H1 (cell line): Measurements from ENCODE around the gene PRRT1B. TPM values are rescaled to one million over a fixed set of nuclear protein-coding genes. Genes with fewer than 3 reads are reported as not detected.

Experiments used
- CTCF ChIA-PET: fragments of 300-600 bp; sonication (Branson Sonifier 250); formaldehyde crosslinking; loops from one replicate; lab custom pipeline; 2021; ENCODE audit not compliant: partially characterized antibody; lab: Charles Lee
- POLR2A ChIA-PET: fragments of 300-600 bp; sonication (Branson Sonifier 250); formaldehyde crosslinking; loops from one replicate; lab custom pipeline; 2021; ENCODE audit warnings: inconsistent platforms; ENCODE audit not compliant: partially characterized antibody; lab: Charles Lee
- DNase-seq, 2 experiments: peaks; one replicate each; pipeline versions ENCODE4 v3.0.0 to v3.0.0-alpha.2; 2010 to 2022; ENCODE audit warnings: low spot score in 2 of 2, low read depth in 1 of 2, mixed read lengths in 1 of 2
- FAIRE-seq: peaks from 2 replicates; lab custom pipeline; 2011; peaks lifted over from hg19 to GRCh38; lab: Jason Lieb, UNC
- H2AFZ ChIP-seq: 2 replicates; pipeline ENCODE4 v1.8.1; 2012; ENCODE audit warnings: low read length, inconsistent platforms
- H2AK5ac ChIP-seq: 2 replicates; pipeline ENCODE4 v1.6.1; 2013; ENCODE audit warnings: low read depth, low read length
- H2BK120ac ChIP-seq: replicated peaks from 2 replicates; pipeline ENCODE3; 2013; ENCODE audit warnings: low read depth, low read length, inconsistent platforms
- H2BK12ac ChIP-seq: 2 replicates; pipeline ENCODE4 v1.6.1; 2013; ENCODE audit warnings: low read depth, low read length
- H2BK15ac ChIP-seq: 2 replicates; pipeline ENCODE4 v1.6.1; 2013; ENCODE audit warnings: low read length
- H2BK20ac ChIP-seq: 2 replicates; pipeline ENCODE4 v1.6.1; 2013; ENCODE audit warnings: low read length
- H2BK5ac ChIP-seq: 2 replicates; pipeline ENCODE4 v1.6.1; 2013; ENCODE audit warnings: low read depth, low read length
- H3K14ac ChIP-seq: 2 replicates; pipeline ENCODE4 v1.6.1; 2013; ENCODE audit warnings: inconsistent platforms; ENCODE audit not compliant: insufficient read length
- H3K18ac ChIP-seq: 2 replicates; pipeline ENCODE4 v1.6.1; 2013; ENCODE audit warnings: low read length; ENCODE audit errors: extremely low read depth
- H3K23ac ChIP-seq: 2 replicates; pipeline ENCODE4 v1.6.1; 2013; ENCODE audit warnings: inconsistent platforms; ENCODE audit not compliant: insufficient read length
- H3K23me2 ChIP-seq: 2 replicates; pipeline ENCODE4 v1.6.1; 2013; ENCODE audit warnings: low read depth, low read length
- H3K27ac ChIP-seq: 2 replicates; pipeline ENCODE4 v1.6.1; 2011; ENCODE audit warnings: low read depth, low read length, inconsistent platforms
- H3K27me3 ChIP-seq, 4 experiments: replicated peaks in 1 of 4; 1 replicate in 1 of 4; 2 replicates in 3 of 4; pipeline versions ENCODE4 v1.6.1 to v1.8.1; 2011 to 2013; ENCODE audit warnings: low read length in 3 of 4, mild to moderate bottlenecking in 3 of 4, inconsistent platforms in 2 of 4, mixed read lengths in 2 of 4, moderate library complexity in 1 of 4; ENCODE audit not compliant: control insufficient read depth in 3 of 4, insufficient read depth in 3 of 4; ENCODE audit errors: extremely low read depth in 1 of 4
- H3K36me3 ChIP-seq, 4 experiments: 2 replicates each; pipeline versions ENCODE4 v1.6.1 to v1.8.1; 2011 to 2013; ENCODE audit warnings: mild to moderate bottlenecking in 4 of 4, low read length in 3 of 4, moderate library complexity in 2 of 4, control low read depth in 1 of 4, inconsistent platforms in 1 of 4; ENCODE audit not compliant: insufficient read depth in 4 of 4, control insufficient read depth in 2 of 4
- H3K4ac ChIP-seq: replicated peaks from 2 replicates; pipeline ENCODE3; 2013; ENCODE audit warnings: low read length, low read depth, mixed read lengths, inconsistent platforms; ENCODE audit not compliant: insufficient read length
- H3K4me1 ChIP-seq, 4 experiments: replicated peaks in 1 of 4; 1 replicate in 1 of 4; 2 replicates in 3 of 4; pipeline versions ENCODE4 v1.6.1 to v1.8.1; 2011 to 2013; ENCODE audit warnings: low read length in 3 of 4, inconsistent platforms in 2 of 4, mixed read lengths in 1 of 4; ENCODE audit not compliant: insufficient read depth in 4 of 4, control insufficient read depth in 3 of 4
- H3K4me2 ChIP-seq, 2 experiments: 2 replicates each; pipeline versions ENCODE4 v1.6.1 to v1.8.1; 2011 to 2013; ENCODE audit warnings: low read depth in 2 of 2, low read length in 2 of 2, control low read depth in 1 of 2, inconsistent platforms in 1 of 2, mild to moderate bottlenecking in 1 of 2; ENCODE audit not compliant: insufficient read depth in 1 of 2
- H3K4me3 ChIP-seq, 4 experiments: fragments of 200-600, 300-600 bp in 1 of 4; sonication (generic), shearing (Covaris generic), sonication (Bioruptor Twin) in 1 of 4; 2 replicates each; pipeline versions ENCODE4 v1.5.1 to v1.8.1; 2011 to 2016; ENCODE audit warnings: low read length in 4 of 4, low read depth in 3 of 4, control low read depth in 2 of 4, inconsistent platforms in 2 of 4, mild to moderate bottlenecking in 2 of 4, mixed read lengths in 1 of 4, moderate library complexity in 1 of 4; ENCODE audit not compliant: insufficient read depth in 2 of 4; ENCODE audit errors: extremely low read depth in 1 of 4
- H3K56ac ChIP-seq: replicated peaks from 2 replicates; pipeline ENCODE3; 2013; ENCODE audit warnings: low read depth, mild to moderate bottlenecking, mixed read lengths, low read length, inconsistent platforms; ENCODE audit not compliant: insufficient read length
- H3K79me1 ChIP-seq: 2 replicates; pipeline ENCODE4 v1.6.1; 2013; ENCODE audit warnings: low read depth, low read length, control low read depth
- H3K79me2 ChIP-seq, 2 experiments: 2 replicates each; pipeline versions ENCODE4 v1.6.1 to v1.8.1; 2012 to 2013; ENCODE audit warnings: low read length in 2 of 2, mild to moderate bottlenecking in 2 of 2, inconsistent platforms in 1 of 2; ENCODE audit not compliant: insufficient read depth in 2 of 2, control insufficient read depth in 1 of 2
- H3K9ac ChIP-seq, 4 experiments: replicated peaks in 1 of 4; 1 replicate in 1 of 4; 2 replicates in 3 of 4; pipeline versions ENCODE4 v1.6.1 to v1.8.1; 2011 to 2013; ENCODE audit warnings: low read depth in 3 of 4, low read length in 3 of 4, control low read depth in 2 of 4, mild to moderate bottlenecking in 2 of 4, moderate library complexity in 2 of 4, inconsistent platforms in 1 of 4; ENCODE audit errors: extremely low read depth in 1 of 4
- H3K9me3 ChIP-seq, 2 experiments: 2 replicates each; pipeline versions ENCODE4 v1.6.1 to v1.8.1; 2012 to 2013; ENCODE audit warnings: mild to moderate bottlenecking in 2 of 2, moderate library complexity in 2 of 2, control low read depth in 1 of 2, inconsistent platforms in 1 of 2, low read depth in 1 of 2, low read length in 1 of 2, mixed read lengths in 1 of 2; ENCODE audit not compliant: insufficient read depth in 2 of 2
- H4K20me1 ChIP-seq, 2 experiments: replicated peaks in 1 of 2; 2 replicates each; pipeline versions ENCODE3 to v1.8.1; 2011 to 2013; ENCODE audit warnings: inconsistent platforms in 2 of 2, low read length in 2 of 2, mild to moderate bottlenecking in 1 of 2; ENCODE audit not compliant: insufficient read depth in 2 of 2, control insufficient read depth in 1 of 2
- H4K5ac ChIP-seq: 2 replicates; pipeline ENCODE4 v1.6.1; 2013; ENCODE audit warnings: low read length, low read depth, mixed read lengths, inconsistent platforms; ENCODE audit not compliant: insufficient read length
- H4K8ac ChIP-seq: 2 replicates; pipeline ENCODE4 v1.8.0; 2013; ENCODE audit warnings: mild to moderate bottlenecking, moderate library complexity, low read length, inconsistent platforms; ENCODE audit not compliant: insufficient read depth; ENCODE audit errors: extremely low read depth
- H4K91ac ChIP-seq: replicated peaks from 2 replicates; pipeline ENCODE3; 2013; ENCODE audit warnings: low read length, mixed read lengths, inconsistent platforms; ENCODE audit not compliant: insufficient read length
- CBX8 ChIP-seq: fragments of 300-800, 300-1000 bp; sonication (generic); IDR thresholded peaks from 2 replicates; pipeline ENCODE4 v1.7.1; 2016; ENCODE audit warnings: low read depth, low read length, borderline replicate concordance
- CHD2 ChIP-seq: IDR thresholded peaks from 2 replicates; pipeline ENCODE4 v1.6.1; 2012; ENCODE audit warnings: low read length, improper control_type of control experiment
- JUN ChIP-seq: IDR thresholded peaks from 2 replicates; pipeline ENCODE4 v1.6.1; 2011; ENCODE audit warnings: low read depth, mild to moderate bottlenecking, improper control_type of control experiment, low read length
- KDM5A ChIP-seq: fragments of 200-600 bp; IDR thresholded peaks from 2 replicates; pipeline ENCODE4 v1.7.1; 2012; ENCODE audit warnings: mild to moderate bottlenecking, low read length, inconsistent platforms, mixed read lengths
- MAFK ChIP-seq: IDR thresholded peaks from 2 replicates; pipeline ENCODE4 v1.6.1; 2012; ENCODE audit warnings: low read depth, mild to moderate bottlenecking, improper control_type of control experiment, low read length
- NRF1 ChIP-seq: IDR thresholded peaks from 2 replicates; pipeline ENCODE4 v1.6.1; 2011; ENCODE audit warnings: mild to moderate bottlenecking, low read depth, low read length, improper control_type of control experiment
- PHF8 ChIP-seq: fragments of 200-600 bp; sonication (generic); conservative IDR thresholded peaks from 2 replicates; pipeline ENCODE4 v1.7.1; 2012; ENCODE audit warnings: low read depth, mild to moderate bottlenecking, inconsistent platforms, low read length, moderate library complexity
- SAP30 ChIP-seq: fragments of 300-600 bp; sonication (generic); IDR thresholded peaks from 2 replicates; pipeline ENCODE4 v1.7.1; 2012; ENCODE audit warnings: low read length, moderate library complexity, mild to moderate bottlenecking, inconsistent platforms; ENCODE audit not compliant: insufficient read depth, insufficient replicate concordance
- SP4 ChIP-seq: IDR thresholded peaks from 2 replicates; pipeline ENCODE4 v1.6.1; 2012; ENCODE audit warnings: low read length, inconsistent platforms
- TEAD4 ChIP-seq: IDR thresholded peaks from 2 replicates; pipeline ENCODE4 v1.6.1; 2012; ENCODE audit warnings: low read depth, low read length, inconsistent platforms, mixed read lengths
- ZNF274 ChIP-seq: IDR thresholded peaks from 2 replicates; pipeline ENCODE4 v1.7.0; 2012; ENCODE audit warnings: low read length, borderline replicate concordance; ENCODE audit errors: extremely low read depth
- WGBS, 2 experiments: shearing (Covaris generic) in 1 of 2; methylation state at CpG; one replicate each; pipeline versions ENCODE4 v1.1.6 to v1.1.7; 2013 to 2015; ENCODE audit warnings: low lambda C conversion rate in 2 of 2, mixed read lengths in 2 of 2, inconsistent platforms in 1 of 2, low coverage in 1 of 2, missing lambda C conversion rate in 1 of 2; ENCODE audit not compliant: insufficient replicate concordance in 2 of 2, insufficient coverage in 1 of 2, insufficient read length in 1 of 2; ENCODE audit errors: extremely low coverage in 1 of 2, missing lambda C conversion rate in 1 of 2; 5-methylcytosine and 5-hydroxymethylcytosine counted together
- polyA plus RNA-seq, 7 experiments: library from polyadenylated mRNA; depleted of rRNA in 3 of 7; stranded (reverse) in 5 of 7; unstranded in 2 of 7; fragments of >200 nt in 5 of 7; fragments of 200-250 nt in 2 of 7; gene quantifications; 1 replicate in 5 of 7; 2 replicates in 1 of 7; 4 replicates in 1 of 7; pipeline versions ENCODE4 v1.2.1 to v1.2.3, GENCODE V29; 2011 to 2013; ENCODE audit warnings: missing spikeins in 2 of 7, mixed read lengths in 2 of 7
- total RNA-seq: library from RNA; stranded (reverse); fragmentation: NEBNext Ultra II Directional; extraction: Animal tissue kit (Norgen Biotek cat#: 25700); gene quantifications from 2 replicates; pipeline ENCODE4 v1.2.1, GENCODE V29; 2021

PRRT1B gene
- total and polyA plus RNA-seq, 2 of the 8 experiments (the other 6 are each of a cell fraction or from before 2014, with no cell fraction given) = 0.30 to 1.2 TPM

DNA sequence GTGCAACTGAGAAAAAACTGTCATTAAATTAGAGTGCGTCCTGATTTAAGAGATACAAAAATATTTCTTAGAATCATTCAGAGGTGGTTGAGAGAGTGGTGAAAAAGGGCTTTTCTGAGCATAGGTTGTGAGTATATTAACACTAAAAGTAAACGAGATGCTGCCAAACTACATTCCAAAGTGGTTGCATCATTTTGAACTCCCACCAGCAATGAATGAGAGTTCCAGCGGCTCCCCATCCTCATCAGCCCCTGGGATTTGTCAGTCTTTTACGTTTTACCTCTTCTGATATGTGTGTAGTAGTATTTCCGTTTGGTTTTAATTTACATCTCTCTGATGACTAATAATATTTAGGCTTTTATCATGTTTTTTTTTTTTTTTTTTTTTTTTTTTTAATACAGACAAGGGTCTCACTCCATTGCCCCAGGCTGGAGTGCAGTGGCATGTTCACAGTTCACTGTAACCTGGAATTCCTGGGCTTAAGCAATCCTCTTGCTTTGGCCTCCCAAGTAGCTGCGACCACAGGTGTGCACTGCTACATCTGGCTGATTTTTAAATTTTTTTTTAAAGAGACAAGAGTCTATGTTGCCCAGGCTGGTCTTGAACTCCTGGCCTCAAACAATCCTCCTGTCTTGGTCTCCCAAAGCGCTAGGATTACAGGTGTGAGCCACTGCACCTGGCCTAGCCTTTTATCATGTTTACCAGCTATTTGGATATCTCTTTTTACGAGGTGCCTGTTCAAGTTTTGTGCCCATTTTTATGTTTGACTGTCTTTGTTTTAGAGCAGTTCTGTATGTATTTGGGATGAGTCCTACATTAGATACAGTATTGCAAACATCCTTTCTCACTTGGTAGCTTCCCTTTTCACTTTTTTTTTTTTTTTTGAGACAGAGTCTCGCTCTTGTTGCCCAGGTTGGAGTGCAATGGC, 17.0 kb downstream of the PRRT1B start:
- no peak overlapping the region for H3K27ac ChIP-seq
- no peak overlapping the region for H3K4ac ChIP-seq
- H3K9ac ChIP-seq = no peak overlapping the region
- DNase-seq = no peak
- no peaks in the 10 kb centered on the region for H3K36me3 ChIP-seq
- H3K18ac ChIP-seq = no peak overlapping the region
- H3K14ac ChIP-seq = no peak overlapping the region
- H3K79me2 ChIP-seq = no peaks in the 10 kb centered on the region
- H3K4me2 ChIP-seq = 0 out of 4 replicates have a peak overlapping the region, but pooled peaks of 1 of the 2 experiments have one; percentile 16
- 69% methylated on average over 9 of the region's 9 CpGs; no CpG with 5 or more reads in 1 of the 2 experiments for WGBS, 2 experiments
- no peaks in the 10 kb centered on the region for H3K27me3 ChIP-seq
- H3K23me2 ChIP-seq = no peaks in the 10 kb centered on the region
- H2BK15ac ChIP-seq = no peak overlapping the region
- no peaks in the 10 kb centered on the region for H3K4me1 ChIP-seq
- peaks cover 0 to 2% of the 10 kb centered on the region in 2 experiments for H4K20me1 ChIP-seq
- 0 out of 2 replicates have a peak overlapping the region, but pooled peaks have one; percentile 18 for H2AFZ ChIP-seq
- no peak overlapping the region for H4K91ac ChIP-seq
- CTCF ChIA-PET = interaction anchor here (1.1 kb wide), 1 partner anchor 149 kb away, joined by 4 read pairs; no protein-coding TSS in a partner anchor
- H2BK12ac ChIP-seq = no peak overlapping the region
- H3K9me3 ChIP-seq = peaks cover 0 to 7% of the 10 kb centered on the region in 2 experiments; a peak in 1 of 4 replicates
- no peak overlapping the region for H3K23ac ChIP-seq
- H2BK5ac ChIP-seq = no peak overlapping the region
- no peak for FAIRE-seq
- no peak overlapping the region for H4K5ac ChIP-seq
- no peaks in the 10 kb centered on the region for H3K79me1 ChIP-seq
- no peak overlapping the region for H2AK5ac ChIP-seq
- no peak overlapping the region for H2BK120ac ChIP-seq
- POLR2A ChIA-PET = no interaction called here
- H3K4me3 ChIP-seq = peak overlapping the region in 1 of 4 experiments; percentile 22; a peak in 1 of 8 replicates
- H2BK20ac ChIP-seq = peak overlapping the region; percentile 51; the same call in 1 of the 2 replicates
- no peak overlapping the region for H4K8ac ChIP-seq
- no peak overlapping the region for H3K56ac ChIP-seq
- TF ChIP-seq PHF8 = no peak
- no peak for TF ChIP-seq CBX8
- no peak for TF ChIP-seq NRF1
- TF ChIP-seq ZNF274 = no peak
- TF ChIP-seq SAP30 = no peak
- peak; percentile 90 for TF ChIP-seq JUN
- TF ChIP-seq KDM5A = no peak
- TF ChIP-seq MAFK = no peak
- TF ChIP-seq SP4 = no peak
- TF ChIP-seq CHD2 = no peak
- TF ChIP-seq TEAD4 = 0 out of 2 replicates have a peak, but pooled peaks have one; percentile 31
